Peyer's patch (tissue), 4 donors: ENCODE results near the gene RPS28.

Source experiments
- POLR2A ChIP-seq, 2 donors: fragments of 450-650 bp; IDR thresholded peaks; one replicate each; pipeline ENCODE4 v1.5.1; 2017; ENCODE audit warnings: antibody characterized with exemption in 2 of 2, mild to moderate bottlenecking in 2 of 2, moderate library complexity in 2 of 2
- TF ChIP-seq, protein P1 (sequence below), 6 experiments: fragments of 450-650 bp in 4 of 6; fragments of 200-600 bp in 2 of 6; sonication (generic) in 1 of 6; IDR thresholded peaks; one replicate each; pipeline ENCODE4 v1.5.1; 2017 to 2019; ENCODE audit warnings: antibody characterized with exemption in 6 of 6, mild to moderate bottlenecking in 3 of 6, moderate library complexity in 1 of 6

DNA sequence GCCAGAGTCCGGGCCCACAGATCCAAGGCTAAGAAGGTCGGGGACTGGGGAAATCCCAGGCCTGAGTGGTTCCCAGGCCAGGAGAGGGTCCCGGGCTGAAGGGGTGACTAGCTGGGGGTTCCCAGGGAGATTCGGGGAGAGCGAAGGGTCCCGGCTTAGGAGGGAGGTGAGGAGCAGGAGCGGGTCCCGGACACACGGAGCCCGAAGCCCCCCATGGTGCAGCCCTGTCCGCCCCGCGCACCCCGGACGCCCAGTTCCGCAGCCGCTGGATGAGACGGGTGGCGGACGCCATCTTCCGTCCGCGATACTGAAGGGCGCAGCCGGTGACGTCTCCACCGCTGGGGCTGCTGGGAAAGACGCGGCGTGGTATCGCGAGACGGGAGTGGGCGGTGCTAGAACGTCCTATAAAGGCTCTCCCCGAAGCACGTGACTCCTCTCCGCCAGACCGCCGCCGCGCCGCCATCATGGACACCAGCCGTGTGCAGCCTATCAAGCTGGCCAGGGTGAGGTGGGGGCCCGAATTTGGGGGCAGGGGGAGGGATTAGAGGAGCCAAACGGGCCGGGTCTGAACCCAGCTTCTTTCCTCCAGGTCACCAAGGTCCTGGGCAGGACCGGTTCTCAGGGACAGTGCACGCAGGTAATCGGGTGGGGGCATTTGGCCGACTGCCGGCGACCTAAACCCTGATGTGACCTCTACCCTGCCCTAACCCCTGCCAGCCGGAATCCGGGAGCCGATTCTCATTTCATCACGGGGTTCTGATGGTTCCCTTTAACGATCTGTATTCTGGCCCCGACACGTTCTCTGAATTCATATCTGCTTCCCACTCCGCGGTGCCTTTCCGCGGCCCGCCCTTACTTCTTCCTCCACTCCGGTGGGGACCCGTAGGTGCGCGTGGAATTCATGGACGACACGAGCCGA lies at the start of gene RPS28, which contains the start of gene NDUFA7:
- TF ChIP-seq, protein P1, sequence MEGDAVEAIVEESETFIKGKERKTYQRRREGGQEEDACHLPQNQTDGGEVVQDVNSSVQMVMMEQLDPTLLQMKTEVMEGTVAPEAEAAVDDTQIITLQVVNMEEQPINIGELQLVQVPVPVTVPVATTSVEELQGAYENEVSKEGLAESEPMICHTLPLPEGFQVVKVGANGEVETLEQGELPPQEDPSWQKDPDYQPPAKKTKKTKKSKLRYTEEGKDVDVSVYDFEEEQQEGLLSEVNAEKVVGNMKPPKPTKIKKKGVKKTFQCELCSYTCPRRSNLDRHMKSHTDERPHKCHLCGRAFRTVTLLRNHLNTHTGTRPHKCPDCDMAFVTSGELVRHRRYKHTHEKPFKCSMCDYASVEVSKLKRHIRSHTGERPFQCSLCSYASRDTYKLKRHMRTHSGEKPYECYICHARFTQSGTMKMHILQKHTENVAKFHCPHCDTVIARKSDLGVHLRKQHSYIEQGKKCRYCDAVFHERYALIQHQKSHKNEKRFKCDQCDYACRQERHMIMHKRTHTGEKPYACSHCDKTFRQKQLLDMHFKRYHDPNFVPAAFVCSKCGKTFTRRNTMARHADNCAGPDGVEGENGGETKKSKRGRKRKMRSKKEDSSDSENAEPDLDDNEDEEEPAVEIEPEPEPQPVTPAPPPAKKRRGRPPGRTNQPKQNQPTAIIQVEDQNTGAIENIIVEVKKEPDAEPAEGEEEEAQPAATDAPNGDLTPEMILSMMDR (IDR thresholded peaks at IDR 0.05): peak; percentile 31 to 60 (median 42)
- peak; percentile 92 to 97 for TF ChIP-seq POLR2A (IDR thresholded peaks at IDR 0.05)
